ENCODE measurements around the gene MYO16.

The MYO16 gene

DNA sequence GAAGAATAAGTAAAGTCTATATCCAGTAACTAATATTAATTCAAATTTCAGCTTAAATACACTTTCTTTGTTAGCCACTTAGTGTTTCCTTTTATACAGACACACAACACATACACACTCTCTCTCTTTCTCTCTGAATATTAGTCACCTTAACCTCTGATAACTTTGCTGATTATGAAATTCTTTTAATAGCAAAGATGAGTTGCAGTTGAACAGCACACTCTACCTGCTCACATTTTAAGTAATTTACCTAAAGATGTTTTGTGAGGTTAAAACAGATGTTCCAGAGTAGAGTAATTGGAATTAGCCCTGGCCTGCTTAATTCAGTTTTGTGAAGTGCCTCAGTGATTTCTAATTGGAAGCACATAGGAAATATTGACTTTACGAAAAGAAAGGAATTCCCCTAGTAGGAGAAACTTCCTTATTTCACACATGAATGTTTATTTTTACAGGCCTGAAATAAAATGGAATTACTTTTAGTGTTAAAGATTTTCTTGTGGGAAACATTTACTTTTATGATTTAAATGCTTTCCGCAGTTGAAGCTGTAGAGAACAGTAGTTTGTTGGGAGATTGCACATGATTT, 184.3 kb downstream of the MYO16 start:
- DNase-seq, result no peak

DNA sequence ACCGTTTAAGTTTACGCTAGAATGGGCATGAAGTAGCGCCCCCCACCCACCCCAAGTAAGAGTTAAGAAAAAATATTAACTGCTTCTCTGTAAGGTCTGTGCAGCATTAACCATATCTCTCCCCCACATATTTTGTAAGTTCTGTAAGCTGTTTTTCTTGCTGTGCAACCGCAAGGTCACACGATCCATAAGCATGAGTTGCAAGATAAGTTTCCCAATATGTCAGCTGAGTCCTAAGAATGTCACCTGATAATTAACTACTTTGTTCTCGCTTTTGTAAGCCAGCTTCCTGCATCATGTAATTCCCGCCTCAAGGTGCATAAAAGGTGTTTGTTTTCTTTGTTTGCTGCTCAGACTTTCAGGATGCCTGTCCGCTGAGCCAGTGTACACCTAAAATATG, 187.0 kb downstream of the MYO16 start:
- DNase-seq, result no peak

DNA sequence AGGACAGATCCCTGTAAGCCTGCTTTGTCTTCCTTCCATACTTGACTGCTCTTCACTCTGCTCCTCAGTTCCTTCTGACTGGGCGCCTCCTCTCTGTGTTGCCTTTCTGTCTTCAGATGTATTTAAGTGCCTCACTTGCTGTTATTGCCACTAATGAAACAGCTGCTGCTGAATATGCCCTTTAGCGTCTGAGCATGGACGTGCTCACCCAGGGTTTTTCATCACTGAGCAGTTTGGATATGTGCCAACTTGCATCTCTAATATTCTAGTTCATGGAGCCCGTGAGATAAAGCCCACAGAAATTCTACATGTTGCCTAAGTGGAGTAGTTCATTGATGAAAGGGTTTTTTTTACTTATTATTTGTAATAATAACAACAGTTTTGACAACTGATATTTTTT, 198.2 kb downstream of the MYO16 start:
- no peak for DNase-seq

DNA sequence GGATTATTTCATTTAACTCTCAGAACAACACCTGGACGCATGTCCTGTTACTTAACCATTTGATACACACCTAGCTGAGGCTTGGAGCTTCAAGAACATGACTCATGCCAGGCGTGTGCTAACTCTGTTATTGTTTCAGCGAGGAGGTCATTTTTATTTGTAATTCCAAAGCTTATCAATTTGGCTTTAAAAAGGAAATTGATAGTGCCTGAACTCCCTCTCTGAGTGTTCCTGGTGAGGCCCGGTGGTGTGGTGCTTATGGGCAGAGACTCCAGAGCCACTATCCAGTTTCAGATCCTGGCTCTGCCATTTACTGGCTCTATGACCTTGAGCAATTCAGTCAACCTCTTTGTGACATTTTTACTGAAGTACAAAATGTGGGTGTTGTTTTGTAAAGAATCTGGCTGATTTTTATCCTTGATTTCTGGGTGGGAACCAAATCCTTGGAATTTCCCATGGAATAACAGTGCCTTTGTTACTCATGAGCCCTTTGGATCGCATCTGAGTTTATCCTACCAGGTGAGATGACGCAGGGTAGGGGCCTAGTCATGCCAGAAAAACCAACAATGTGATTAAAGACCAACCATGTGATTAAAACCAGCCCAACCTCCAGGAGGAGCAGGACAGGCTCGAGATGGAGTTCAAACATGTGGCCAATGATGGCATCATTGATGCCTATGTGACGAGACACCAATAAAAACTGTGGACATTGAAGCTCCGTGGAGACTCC, 198.8 kb downstream of the MYO16 start:
- no peak for DNase-seq

DNA sequence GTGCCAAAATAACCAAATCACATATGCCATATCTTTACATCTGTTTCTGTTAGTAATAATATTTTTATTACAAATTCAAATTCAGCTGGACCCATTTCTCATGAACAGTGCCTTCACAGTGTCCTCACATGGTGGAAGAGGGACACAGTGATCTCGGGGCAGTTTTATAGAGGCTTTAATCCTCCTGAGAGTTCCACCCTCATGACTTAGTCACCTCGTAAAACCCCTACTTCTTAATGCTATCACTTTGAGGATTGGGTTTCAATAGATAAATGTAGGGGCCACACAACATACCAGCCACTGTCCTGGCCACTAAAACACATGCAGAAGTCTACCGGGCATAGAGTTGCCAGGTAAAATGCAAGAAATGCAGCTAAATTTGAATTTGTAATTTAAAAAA, 201.5 kb downstream of the MYO16 start:
- no peak for DNase-seq

DNA sequence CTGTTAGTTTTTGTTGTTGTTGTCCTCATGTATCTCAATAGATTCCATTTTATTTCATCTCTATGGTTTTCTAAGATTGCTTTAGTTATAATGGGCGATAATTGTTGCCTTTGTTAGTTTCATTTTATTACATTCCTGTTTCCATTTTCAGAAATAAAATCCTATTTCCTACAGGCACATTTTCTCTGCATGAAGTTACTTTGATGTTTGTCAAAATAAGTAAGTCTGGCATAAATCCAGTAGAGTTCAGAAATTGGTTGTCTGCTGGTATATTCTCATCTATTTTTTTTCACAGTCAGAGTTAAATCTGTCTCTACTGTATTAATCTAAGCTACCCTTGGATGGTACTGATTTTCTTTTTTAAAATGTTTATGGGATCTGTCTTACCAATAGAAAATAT, 204.1 kb downstream of the MYO16 start:
- DNase-seq, result no peak

DNA sequence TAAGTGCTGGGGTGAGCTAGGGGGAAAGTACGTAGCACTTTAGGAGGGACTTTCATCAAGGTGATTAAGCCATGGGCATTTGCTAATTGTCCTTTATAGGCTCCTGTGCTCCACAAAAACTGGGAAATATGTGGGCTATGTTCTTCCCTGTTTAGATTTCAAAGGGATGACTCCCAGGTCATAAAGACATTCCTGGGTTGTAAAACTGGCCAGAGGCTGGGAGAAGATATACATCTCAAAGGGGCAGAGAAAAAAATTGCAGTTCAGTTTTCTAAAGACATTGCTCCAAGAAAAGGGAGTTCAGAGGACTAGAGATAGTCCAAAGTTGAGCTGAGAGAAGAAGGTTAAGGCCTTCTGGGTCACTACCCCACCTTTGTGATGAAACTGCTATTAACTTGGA, 204.8 kb downstream of the MYO16 start:
- DNase-seq, result no peak

DNA sequence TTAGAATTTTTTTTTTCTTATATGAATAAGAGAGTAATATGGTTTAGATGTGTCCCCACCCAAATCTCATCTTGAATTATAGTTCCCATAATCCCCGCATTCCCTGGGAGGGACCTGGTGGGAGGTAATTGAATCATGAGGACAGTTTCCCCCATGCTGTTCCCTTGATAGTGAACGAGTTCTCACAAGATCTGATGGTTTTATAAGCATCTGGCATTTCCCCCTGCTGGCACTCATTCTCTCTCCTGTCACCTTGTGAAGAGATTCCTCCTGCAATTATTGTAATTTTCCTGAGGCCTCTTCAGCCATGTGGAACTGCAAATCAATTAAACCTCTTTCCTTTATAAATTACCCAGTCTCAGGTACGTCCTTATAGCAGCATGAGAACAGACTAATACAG, 205.7 kb downstream of the MYO16 start:
- no peak for DNase-seq

DNA sequence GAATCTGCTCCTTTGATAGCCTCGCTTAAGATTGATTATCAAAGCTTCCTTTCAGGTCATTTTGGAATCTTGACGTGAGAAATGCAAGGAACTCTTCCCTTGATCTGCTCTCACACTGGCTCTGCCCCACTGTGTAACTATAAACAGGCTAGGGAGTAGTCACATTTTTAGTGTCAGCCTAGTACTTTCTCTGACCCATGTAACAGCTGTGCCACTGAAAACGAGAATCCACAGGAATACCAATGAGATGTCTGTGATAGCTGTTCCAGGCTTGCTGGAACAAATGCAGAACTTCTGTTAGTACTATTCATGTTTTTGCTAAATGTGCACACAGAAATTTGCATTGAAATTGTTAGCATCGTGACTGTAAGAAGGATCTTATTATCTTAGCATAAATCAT, 221.3 kb downstream of the MYO16 start:
- DNase-seq, result no peak

DNA sequence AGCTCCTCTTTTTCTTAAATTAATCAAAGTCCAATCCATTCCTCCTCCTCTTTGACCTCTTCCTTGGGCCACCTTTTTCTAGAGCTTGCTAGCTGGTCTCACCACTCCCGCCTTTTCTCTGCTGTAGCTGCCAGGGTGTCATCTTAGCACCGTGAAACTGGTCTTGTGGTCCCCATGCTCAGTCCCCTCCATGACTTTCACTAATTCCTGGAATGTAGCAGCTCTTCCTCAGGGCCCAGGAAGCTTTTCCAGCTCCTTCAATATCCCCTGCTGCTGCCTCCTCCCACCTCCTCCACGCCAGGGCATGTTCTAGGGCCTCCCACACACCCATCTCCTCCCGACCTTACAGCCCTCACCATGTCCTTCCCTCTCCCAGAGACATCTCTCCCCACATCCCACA, 222.2 kb downstream of the MYO16 start:
- no peak for DNase-seq

DNA sequence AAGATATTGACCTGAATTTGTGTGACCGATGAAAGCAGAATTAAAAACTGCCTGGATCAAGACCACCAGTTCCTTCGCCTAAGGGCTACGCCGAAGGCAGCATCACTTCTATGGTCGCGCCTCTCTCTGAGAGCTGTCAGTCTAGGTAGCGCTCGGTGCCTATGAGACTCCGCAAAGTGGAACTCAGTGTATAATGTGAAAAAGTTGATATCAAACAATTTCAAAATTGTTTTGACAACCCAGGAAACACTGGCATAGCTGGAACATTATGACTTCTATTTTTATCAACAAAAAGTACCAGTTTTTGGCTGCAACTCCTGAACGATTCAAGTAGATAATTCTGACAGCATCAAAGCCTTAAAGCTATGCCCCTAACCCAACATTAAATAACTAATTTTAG, 223.6 kb downstream of the MYO16 start:
- no peak for DNase-seq

DNA sequence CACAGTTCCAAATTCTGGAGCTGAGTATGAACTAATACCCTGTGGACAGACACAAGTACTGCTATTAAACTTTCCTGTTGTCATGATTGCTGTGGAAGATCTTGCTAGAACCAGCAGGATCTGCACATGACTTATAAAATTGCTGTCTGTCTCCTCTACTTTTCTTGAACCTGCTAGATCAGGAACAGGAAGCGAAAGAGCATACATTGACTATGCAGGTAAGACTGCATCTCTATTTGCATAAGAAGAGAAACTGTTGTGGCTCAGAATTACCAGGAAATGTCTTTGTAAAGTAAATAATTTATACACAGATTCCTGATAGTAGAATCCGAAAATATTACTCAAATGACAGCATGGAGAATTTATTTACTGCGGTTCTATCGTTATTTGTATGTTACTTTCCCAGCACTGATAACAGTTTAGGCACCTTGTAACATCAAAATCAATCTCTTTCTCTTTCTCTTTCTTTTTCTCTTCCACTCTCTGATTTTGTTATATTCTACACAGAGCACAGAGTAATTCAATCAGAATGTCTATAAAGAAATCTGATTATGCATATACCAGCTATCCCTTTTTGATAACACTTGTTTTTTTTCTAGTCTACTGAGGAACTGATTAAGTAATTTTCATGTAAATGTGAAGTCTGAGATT, 226.5 kb downstream of the MYO16 start:
- DNase-seq, result no peak

DNA sequence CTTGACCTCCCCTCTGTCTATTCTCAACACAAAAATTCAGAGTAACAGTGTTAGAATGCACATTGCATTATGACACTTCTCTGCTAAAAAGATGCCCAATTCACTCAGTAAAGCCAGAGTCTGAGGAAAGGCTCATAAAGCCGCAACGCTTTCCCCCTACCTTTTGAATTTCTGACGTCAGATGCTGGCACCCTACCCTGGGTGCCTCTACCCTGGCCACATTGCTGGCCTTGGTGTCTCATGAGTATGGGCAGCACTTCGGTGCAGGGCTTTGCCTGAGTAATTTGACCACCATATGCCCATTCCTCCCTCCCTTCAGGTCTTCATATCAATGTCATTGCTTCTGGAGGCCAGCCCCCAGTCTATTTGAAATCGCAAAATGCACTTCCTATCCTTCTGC, 229.3 kb downstream of the MYO16 start:
- DNase-seq, result no peak

DNA sequence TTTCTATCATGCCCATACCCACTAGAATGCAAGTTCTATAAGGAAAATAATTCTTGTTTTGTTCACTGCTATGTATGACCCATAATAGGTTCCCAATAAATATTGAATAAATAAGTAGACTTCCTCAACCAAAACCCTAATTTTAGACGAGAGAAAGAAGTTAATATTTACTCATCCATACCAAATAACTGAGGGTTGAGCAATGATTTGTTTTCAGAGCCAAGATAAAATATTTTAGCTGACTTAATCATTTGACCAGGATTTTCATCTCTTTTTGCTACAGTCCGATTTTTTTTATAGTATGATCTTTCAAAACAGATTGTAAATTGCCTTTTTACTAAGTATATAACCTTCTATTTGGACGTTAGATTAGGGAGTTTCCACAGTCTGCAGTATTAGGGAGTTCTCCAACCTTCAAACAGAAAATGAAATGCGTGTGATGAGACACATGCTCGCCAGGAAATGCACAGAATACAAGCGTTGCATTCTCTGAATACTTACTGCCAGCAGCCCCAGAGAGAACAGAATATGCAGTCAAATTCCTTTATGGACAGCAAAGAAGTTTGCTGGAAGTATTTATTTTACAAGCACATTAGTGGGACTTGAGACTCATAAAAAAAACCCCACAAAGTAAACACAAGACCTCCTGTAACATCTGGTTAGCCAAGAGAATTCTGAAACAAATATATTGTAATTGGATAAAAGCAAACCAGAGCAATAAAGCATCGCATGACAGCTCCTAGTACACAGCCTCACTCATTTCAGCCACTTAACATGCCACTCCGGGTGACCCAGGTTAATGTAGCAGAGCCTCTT, 230.0 kb downstream of the MYO16 start:
- no peak for DNase-seq

DNA sequence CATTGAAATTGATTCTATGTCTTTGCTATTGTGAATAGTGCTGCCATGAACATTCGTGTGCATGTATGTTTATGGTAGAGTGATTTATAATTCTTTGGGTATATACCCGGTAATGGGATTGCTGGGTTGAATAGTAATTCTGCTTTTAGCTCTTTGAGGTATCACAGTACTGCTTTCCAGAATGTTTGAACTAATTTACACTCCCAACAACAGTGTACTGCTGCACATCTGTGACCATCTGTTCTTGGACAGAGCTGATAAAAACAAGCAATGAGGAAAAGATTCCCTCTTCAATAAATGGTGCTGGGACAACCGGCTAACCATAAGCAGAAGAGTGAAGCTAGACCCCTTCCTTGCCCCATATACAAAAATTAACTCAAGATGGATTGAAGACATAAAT, 231.0 kb downstream of the MYO16 start:
- no peak for DNase-seq

DNA sequence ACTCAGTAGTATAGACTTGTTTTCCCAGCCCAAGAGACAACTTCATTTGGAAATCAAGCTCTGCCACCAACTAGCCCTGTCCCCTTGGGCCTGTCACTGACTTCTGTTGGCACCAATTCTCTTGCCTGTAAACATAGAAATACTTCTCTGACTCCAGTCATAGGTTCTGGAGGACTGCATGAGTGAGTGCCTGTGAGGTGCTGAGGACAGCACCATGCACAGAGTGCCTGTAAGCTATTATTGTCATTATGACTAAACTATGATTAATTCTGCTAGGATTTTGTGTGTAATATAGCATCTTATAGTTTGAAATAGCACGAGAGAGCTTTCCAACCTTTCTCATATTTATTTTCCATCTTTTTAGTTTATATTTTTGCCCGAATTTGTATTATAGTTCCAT, 247.9 kb downstream of the MYO16 start:
- no peak for DNase-seq

DNA sequence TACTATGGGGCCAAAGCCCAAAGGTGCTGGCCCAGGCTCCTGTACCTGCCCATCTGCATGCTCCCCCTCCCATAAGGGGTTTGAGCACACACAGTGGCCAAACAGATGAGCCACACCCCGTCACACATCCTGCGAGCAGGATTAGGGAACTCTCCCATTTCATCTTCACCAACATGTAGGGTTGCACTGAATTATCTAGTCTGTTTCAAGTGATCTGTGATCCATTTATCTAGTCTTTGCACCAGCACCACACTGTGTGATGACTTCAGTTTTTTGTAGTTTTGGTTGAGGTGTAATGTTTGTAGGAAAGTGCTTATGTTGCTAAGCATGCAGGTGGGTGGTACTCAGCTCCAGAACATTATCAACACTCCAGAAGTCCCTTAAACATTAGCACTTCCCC, 249.3 kb downstream of the MYO16 start:
- DNase-seq, result no peak

DNA sequence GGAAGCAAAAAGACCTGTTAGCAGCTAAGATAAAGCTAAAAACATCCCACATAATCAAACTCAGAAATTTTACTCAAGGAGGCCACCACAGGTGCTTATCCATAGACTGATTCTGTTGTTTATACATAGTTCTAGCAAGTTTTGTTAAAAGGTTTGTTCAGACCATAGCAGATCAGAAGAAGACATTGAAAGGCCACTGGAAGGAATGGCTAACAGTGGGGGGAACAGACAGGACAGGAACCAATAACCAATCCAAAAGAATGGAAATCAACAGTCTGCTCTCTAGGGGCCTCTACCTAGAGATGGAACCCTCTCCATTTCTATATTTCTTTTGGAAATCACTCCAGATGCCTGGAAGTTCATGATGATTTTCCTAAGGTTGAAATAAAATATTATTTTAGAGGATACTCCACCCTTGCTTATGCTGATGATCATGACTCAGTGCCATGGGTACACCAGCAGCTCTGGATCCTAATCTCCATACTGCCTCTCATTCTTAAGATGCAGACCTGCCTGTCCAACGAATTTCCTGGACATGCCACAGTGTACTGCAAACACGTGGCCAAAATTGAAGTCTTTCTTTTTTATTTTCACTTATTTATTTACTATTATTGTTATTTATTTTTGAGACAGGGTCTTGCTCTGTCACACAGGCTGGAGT, 260.0 kb downstream of the MYO16 start:
- no peak for DNase-seq

DNA sequence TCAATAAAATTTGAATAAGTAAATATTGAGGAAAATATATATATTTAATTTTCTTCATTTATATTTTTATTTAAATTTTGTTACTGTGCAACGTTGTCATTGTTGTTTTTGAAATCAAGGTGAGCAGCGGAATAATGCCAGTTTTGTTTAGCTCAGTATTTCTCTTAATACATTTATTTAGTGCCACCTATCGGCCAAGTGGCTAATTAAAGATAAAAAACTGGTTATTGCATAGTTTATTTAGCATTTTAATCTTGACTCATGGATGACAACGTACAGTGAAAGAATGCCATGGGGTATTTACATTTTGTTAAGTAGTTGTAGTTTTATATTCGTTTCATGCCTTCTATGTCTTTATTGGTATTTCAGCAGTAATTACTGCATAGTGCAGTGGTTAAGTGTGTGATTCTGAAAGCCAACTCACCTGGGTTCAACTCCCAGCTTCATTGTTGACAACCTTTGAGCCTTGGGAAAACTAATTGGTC, 265.9 kb downstream of the MYO16 start:
- DNase-seq, result no peak

DNA sequence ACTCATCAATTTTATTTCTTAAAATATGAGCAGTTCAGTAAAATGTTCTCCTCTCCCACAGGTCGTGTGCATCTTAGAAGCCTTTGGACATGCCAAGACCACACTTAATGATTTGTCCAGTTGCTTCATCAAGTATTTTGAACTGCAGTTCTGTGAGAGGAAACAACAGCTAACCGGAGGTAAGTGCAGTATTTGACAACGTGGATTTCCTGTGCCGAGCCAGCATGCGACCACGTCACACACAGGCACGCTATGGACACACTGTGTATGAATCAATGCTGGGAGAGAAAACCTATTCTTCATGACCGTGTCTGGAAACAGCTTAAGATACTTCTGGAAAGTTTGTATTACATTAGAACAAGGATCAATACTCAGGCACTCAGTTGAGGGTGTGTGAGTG, 268.5 kb downstream of the MYO16 start:
- no peak for DNase-seq

DNA sequence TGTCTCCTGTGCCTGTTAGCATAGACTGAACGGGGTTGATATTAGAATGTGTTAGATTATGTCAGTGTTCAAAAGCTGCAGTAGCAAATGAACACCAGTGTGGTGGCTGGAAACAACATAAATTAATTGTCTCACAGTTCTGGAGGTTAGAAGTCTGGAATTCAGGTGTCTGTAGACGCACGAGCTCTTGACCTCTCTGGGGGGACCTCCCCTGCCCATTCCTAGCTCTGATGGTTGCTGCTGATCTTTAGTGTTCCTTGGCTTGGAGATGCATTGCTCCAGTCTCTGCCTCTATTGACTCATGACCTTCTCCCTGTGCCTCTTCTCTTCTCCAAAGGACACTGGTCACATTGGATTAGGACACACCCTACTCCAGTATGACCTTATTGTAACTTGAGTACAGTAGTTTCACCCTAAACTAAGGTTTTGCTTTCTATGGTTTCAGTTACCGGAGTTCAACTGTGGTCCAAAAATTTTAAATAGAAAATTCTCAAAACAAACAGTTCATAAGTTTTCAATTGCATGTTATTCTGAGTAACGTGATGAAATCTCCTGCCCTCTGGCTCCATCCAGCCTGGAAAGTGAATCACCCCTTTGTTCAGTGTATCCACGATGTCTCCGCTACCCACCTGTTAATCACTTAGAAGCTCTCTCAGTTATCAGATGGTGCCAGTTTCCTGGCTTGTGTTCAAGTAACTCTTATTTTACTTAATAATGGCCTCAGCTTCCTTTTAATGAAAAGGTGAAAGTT, 273.2 kb downstream of the MYO16 start:
- no peak for DNase-seq

DNA sequence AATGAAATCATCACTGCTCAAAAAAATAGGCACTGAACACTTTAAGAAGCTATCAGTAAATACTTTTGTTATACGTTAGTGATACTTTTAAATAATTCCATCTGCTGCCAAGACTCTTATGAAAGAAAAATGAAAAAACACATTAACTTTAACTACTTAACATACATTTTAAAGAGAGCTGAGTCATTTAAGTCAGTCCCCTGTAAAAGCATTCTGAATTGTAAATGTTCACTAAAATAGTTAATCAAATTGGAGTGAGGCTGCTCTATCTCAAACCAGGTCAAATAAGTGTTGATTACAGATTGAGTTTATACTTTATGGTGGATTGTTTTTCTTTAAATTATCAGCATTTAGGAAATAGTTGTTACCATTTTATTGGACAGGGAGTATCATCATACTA, 274.2 kb downstream of the MYO16 start:
- DNase-seq, result no peak
